Aorta (tissue), 5 donors: ENCODE data around the gene C16orf74. TPM values are rescaled to one million over a fixed set of nuclear protein-coding genes. Genes with fewer than 3 reads are reported as not detected.
A peak's percentile ranks its signal among the peaks of the same experiment; 100 is the strongest.

Source experiments
- ATAC-seq: fragments of 200-7000 bp; cut with Tn5 transposase; one replicate; pipeline ENCODE4 v1.9.1; 2022; ENCODE audit warnings: moderate library complexity; ENCODE audit not compliant: low FRiP score
- DNase-seq, 2 donors: peaks; one replicate each; pipeline ENCODE4 v3.0.0-alpha.2; 2020
- H3K27ac ChIP-seq, 2 donors: one replicate each; pipeline ENCODE4 v1.5.1; 2013; ENCODE audit warnings: low read length in 2 of 2, mild to moderate bottlenecking in 2 of 2, moderate library complexity in 2 of 2, control low read depth in 1 of 2, inconsistent platforms in 1 of 2, low read depth in 1 of 2
- H3K27me3 ChIP-seq, 2 donors: one replicate each; pipeline ENCODE4 v1.6.1; 2013; ENCODE audit warnings: control low read depth in 1 of 2, low read length in 1 of 2, mild to moderate bottlenecking in 1 of 2, moderate library complexity in 1 of 2; ENCODE audit not compliant: insufficient read depth in 2 of 2, control insufficient read depth in 1 of 2
- H3K36me3 ChIP-seq, 2 donors: one replicate each; pipeline ENCODE4 v1.6.1; 2013; ENCODE audit warnings: control low read depth in 1 of 2, low read length in 1 of 2, mild to moderate bottlenecking in 1 of 2; ENCODE audit not compliant: insufficient read depth in 2 of 2, control insufficient read depth in 1 of 2
- H3K4me1 ChIP-seq, 2 donors: one replicate each; pipeline ENCODE4 v1.6.1; 2013; ENCODE audit warnings: low read length in 2 of 2, control low read depth in 1 of 2, mild to moderate bottlenecking in 1 of 2, moderate library complexity in 1 of 2; ENCODE audit not compliant: insufficient read depth in 2 of 2, control insufficient read depth in 1 of 2
- H3K4me3 ChIP-seq, 2 donors: one replicate each; pipeline ENCODE4 v1.5.1; 2013; ENCODE audit warnings: low read length in 2 of 2, control low read depth in 1 of 2, mild to moderate bottlenecking in 1 of 2
- H3K9me3 ChIP-seq: one replicate; pipeline ENCODE4 v1.6.1; 2013; ENCODE audit warnings: mild to moderate bottlenecking, low read length; ENCODE audit not compliant: control insufficient read depth
- WGBS, 2 donors: extraction: QIAGEN DNeasy Blood & Tissue Kit; methylation state at CpG; one replicate each; pipeline ENCODE4 v1.1.7; 2013; 5-methylcytosine and 5-hydroxymethylcytosine counted together
- intact Hi-C, 2 donors: fragments of 100-400 bp; cut with DNase I; formaldehyde crosslinking; loops; one replicate each; pipeline versions ENCODE4 v1.14.2 to v1.15.0; 2022
- polyA plus RNA-seq, 2 donors: library from polyadenylated mRNA; stranded (reverse); fragments of 200-250 nt; gene quantifications; one replicate each; pipeline ENCODE4 v1.2.3, GENCODE V29; 2013
- total RNA-seq, 2 donors: library from RNA; stranded (reverse); fragmentation: NEBNext Ultra II Directional; extraction: Animal tissue kit (Norgen Biotek cat#: 25700); gene quantifications; one replicate each; pipeline ENCODE4 v1.2.1, GENCODE V29; 2021
- donor health status: healthy with polysubstance abuse.
- donor health status: Bipolar disorder and iron deficiency.
- donor health status: DM: no; HTN: no; CAD: no.
- donor health status: DM: no; HTN: no; CAD: no.
- donor health status: DM: yes; HTN: yes; CAD: no.

Gene C16orf74
- total and polyA plus RNA-seq, 4 donors: 0.87 TPM; not detected in 3

- no peaks in the 10 kb centered on the region for H3K9me3 ChIP-seq
- H3K27ac ChIP-seq: no peak overlapping the region
- peak in 1 of 2 donors; percentile 33 for DNase-seq
- H3K4me1 ChIP-seq: no peaks in the 10 kb centered on the region
- ATAC-seq: no peak
- H3K4me3 ChIP-seq: no peak overlapping the region
- intact Hi-C loops: no loop called here
- WGBS, 2 donors: 83% methylated on average over 12 of the region's 12 CpGs
- peaks cover 0 to 25% of the 10 kb centered on the region in 2 donors for H3K36me3 ChIP-seq
- no peaks in the 10 kb centered on the region for H3K27me3 ChIP-seq
Measured at GRCh38 chr16:85663891-85664321, 87.0 kb downstream of the C16orf74 start.

DNA sequence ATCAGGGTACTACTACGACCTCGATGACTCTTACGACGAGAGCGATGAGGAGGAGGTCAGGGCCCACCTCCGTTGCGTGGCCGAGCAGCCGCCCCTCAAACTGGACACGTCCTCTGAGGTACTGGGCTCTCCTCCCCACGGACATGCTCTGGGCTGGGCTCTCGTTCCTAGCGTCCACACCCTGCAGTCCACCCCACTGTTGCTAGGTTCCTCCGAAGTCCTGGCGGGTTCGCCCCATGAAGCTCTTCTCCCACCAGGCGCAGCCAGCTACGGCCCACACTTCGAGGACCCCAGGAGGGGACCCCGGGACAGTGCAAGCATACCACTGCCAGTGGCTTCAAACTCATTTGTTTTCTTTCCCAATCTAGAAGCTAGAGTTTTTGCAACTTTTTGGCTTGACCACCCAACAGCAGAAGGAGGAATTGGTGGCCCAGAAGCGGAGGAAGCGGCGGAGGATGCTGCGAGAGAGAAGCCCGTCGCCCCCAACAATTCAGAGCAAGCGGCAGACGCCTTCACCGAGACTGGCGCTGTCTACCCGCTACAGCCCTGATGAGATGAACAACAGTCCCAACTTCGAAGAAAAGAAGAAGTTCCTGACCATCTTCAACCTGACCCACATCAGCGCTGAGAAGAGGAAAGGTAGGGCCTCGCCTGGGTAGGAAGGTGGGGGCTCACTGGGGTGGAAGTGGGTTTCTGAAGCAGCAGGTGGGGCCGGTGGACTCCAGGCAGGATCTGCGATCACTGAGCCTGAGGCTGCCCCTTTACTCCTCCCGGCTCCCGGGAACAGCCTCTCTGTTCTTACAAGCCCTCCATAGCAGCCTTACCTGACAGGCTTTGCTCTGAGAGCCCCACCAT lies 87.7 kb downstream of the C16orf74 start:
- peak in 1 of 2 donors; percentile 34 for DNase-seq
- 96 to 97% methylated on average over 38 of the region's 38 CpGs for WGBS, 2 donors
- no peaks in the 10 kb centered on the region for H3K4me1 ChIP-seq
- H3K9me3 ChIP-seq: no peaks in the 10 kb centered on the region
- intact Hi-C loops: no loop called here
- no peak overlapping the region for H3K27ac ChIP-seq
- no peak overlapping the region for H3K4me3 ChIP-seq
- no peak for ATAC-seq
- H3K36me3 ChIP-seq: peaks cover 0 to 27% of the 10 kb centered on the region in 2 donors
- no peaks in the 10 kb centered on the region for H3K27me3 ChIP-seq

- Histone ChIP-seq H3K36me3 (peaks cover 0 to 23% of the 10 kb centered on the region in 2 donors), H3K27ac (no peak overlapping the region), H3K9me3 (no peaks in the 10 kb centered on the region), H3K4me3 (no peak overlapping the region), H3K4me1 (no peaks in the 10 kb centered on the region), H3K27me3 (no peaks in the 10 kb centered on the region)
- ATAC-seq (no peak), DNase-seq (peak in 1 of 2 donors; percentile 19)
- intact Hi-C loops: no loop called here
- 93 to 98% methylated on average over 3 of the region's 3 CpGs for WGBS, 2 donors
Measured at GRCh38 chr16:85662482-85662812, 88.4 kb downstream of the C16orf74 start.

- no peak for ATAC-seq
- peak in 1 of 2 donors; percentile 32 for DNase-seq
- intact Hi-C loops: no loop called here
- Histone ChIP-seq H3K9me3 (no peaks in the 10 kb centered on the region), H3K4me1 (no peaks in the 10 kb centered on the region), H3K27ac (no peak overlapping the region), H3K4me3 (no peak overlapping the region), H3K27me3 (no peaks in the 10 kb centered on the region), H3K36me3 (peaks cover 0 to 25% of the 10 kb centered on the region in 2 donors)
- 93 to 96% methylated on average over 26 of the region's 26 CpGs for WGBS, 2 donors
Measured at GRCh38 chr16:85661740-85662481, 89.0 kb downstream of the C16orf74 start.

- peaks cover 0 to 24% of the 10 kb centered on the region in 2 donors for H3K36me3 ChIP-seq
Measured at GRCh38 chr16:85660843-85661739, 89.8 kb downstream of the C16orf74 start.

DNA sequence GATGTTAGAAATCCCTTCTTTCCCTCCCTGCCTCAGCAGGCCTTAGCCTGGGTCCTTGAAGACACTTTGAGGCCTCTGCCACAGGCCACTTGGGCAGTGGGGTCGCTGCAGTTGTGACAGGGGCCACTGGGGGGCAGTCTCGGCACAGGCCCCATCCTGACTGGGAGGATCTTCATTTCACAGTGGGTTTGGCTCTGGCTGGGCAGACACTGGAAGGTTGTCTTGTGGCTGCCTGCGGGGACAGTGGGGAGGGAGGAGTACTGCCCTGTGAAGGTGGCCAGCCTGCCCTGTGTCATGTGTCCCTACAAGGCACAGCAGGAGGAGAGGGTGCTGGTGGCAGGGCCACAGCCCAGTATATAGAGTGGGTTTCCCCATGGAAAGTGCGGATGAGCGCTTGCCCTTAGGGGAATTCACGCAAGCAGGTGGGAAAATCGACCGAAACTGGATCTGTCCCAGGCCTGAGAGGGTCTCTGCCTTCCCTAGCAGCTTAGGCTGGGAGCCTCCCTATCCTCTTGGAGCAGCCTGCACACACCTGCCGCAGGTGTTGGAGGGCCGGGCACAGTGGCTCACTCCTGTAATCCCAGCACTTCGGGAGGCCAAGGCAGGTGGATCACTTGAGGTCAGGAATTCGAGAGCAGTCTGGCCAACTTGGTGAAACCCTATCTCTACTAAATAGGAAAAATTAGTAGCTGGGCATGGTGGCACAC lies 90.9 kb downstream of the C16orf74 start:
- Histone ChIP-seq H3K4me3 (no peak overlapping the region), H3K9me3 (no peaks in the 10 kb centered on the region), H3K36me3 (peaks cover 0 to 23% of the 10 kb centered on the region in 2 donors), H3K27ac (no peak overlapping the region), H3K27me3 (no peaks in the 10 kb centered on the region), H3K4me1 (no peaks in the 10 kb centered on the region)
- WGBS, 2 donors: 80 to 82% methylated on average over 12 of the region's 12 CpGs
- intact Hi-C loops: no loop called here
- peak; percentile 39 for ATAC-seq
- peak; percentile 71 to 84 for DNase-seq

More at GRCh38 chr16:85660843-85661739, 89.8 kb downstream of the C16orf74 start:
- DNase-seq (peak in 1 of 2 donors; percentile 40), ATAC-seq (no peak)
- Histone ChIP-seq H3K9me3 (no peaks in the 10 kb centered on the region), H3K27me3 (no peaks in the 10 kb centered on the region), H3K4me1 (no peaks in the 10 kb centered on the region), H3K27ac (no peak overlapping the region), H3K4me3 (no peak overlapping the region)
- intact Hi-C loops: no loop called here
- 96% methylated on average over 42 of the region's 42 CpGs for WGBS, 2 donors

- WGBS, 2 donors: 80 to 86% methylated on average over 8 of the region's 8 CpGs
- Histone ChIP-seq H3K27ac (no peak overlapping the region), H3K4me1 (no peaks in the 10 kb centered on the region), H3K36me3 (peaks cover 0 to 20% of the 10 kb centered on the region in 2 donors), H3K27me3 (no peaks in the 10 kb centered on the region), H3K9me3 (no peaks in the 10 kb centered on the region), H3K4me3 (no peak overlapping the region)
- ATAC-seq (no peak), DNase-seq (peak in 1 of 2 donors; percentile 33)
- intact Hi-C loops: no loop called here
Measured at GRCh38 chr16:85659336-85659735, 91.6 kb downstream of the C16orf74 start.
